GM21528 (cell line): Measurements from ENCODE around the gene MEGF10.

ENCODE experiments used
- ATAC-seq: cut with Tn5 transposase; IDR thresholded peaks from one replicate; pipeline ENCODE4 v1.9.1; 2021; ENCODE audit warnings: mild to moderate bottlenecking, moderate library complexity; ENCODE audit not compliant: unreplicated experiment, low FRiP score

Gene MEGF10

GRCh38 chr5:127505905-127506304 is 215.3 kb downstream of the MEGF10 start:
- no peak for ATAC-seq

GRCh38 chr5:127506616-127507015 is 216.0 kb downstream of the MEGF10 start:
- ATAC-seq = no peak

- ATAC-seq = no peak
Observed at GRCh38 chr5:127508644-127509373, 218.2 kb downstream of the MEGF10 start.
